Epithelial cell of proximal tubule (primary cell): Measurements from ENCODE around the gene CRYGC. TPM values are rescaled to one million over a fixed set of nuclear protein-coding genes. Genes with fewer than 3 reads are reported as not detected.
A peak's percentile ranks its signal among the peaks of the same experiment; 100 is the strongest.
"Not testable (repeated sequence)": the region's sequence is repeated elsewhere in the genome, so short reads cannot be mapped to it uniquely, and the experiment has no call there.

Source experiments
- DNase-seq: peaks from one replicate; pipeline ENCODE4 v3.0.0-alpha.2; 2011; ENCODE audit warnings: low read depth
- H3K4me3 ChIP-seq: 2 replicates; pipeline ENCODE4 v1.5.1; 2011; ENCODE audit warnings: low read depth, mild to moderate bottlenecking, low read length
- CTCF ChIP-seq: conservative IDR thresholded peaks from 2 replicates; pipeline ENCODE4 v1.5.1; 2012; ENCODE audit warnings: low read depth, mild to moderate bottlenecking, low read length
- total RNA-seq: library from RNA; depleted of rRNA; stranded (reverse); fragments of >200 nt; gene quantifications from 2 replicates; pipeline ENCODE4 v1.2.3, GENCODE V29; 2015

The CRYGC gene
- total RNA-seq, 1 donor from 2014 or later = not detected

GRCh38 chr2:208101716-208102631 is 27.7 kb downstream of the CRYGC start:
- H3K4me3 ChIP-seq = no peak overlapping the region
- peak; percentile 58 for TF ChIP-seq CTCF
- no peak for DNase-seq

- H3K4me3 ChIP-seq = no peak overlapping the region
- DNase-seq = no peak
- TF ChIP-seq CTCF = no peak
Measured at GRCh38 chr2:208099682-208100470, 29.8 kb downstream of the CRYGC start.

- H3K4me3 ChIP-seq, DNase-seq: not testable (repeated sequence)
Measured at GRCh38 chr2:208098701-208099100, 30.9 kb downstream of the CRYGC start.

- DNase-seq = no peak
- no peak for TF ChIP-seq CTCF
- no peak overlapping the region for H3K4me3 ChIP-seq
Measured at GRCh38 chr2:208098267-208098666, 31.4 kb downstream of the CRYGC start.

- DNase-seq = no peak
- H3K4me3 ChIP-seq = no peak overlapping the region
- no peak for TF ChIP-seq CTCF
Measured at GRCh38 chr2:208097801-208098200, 31.8 kb downstream of the CRYGC start.

GRCh38 chr2:208097313-208097712 is 32.3 kb downstream of the CRYGC start:
- H3K4me3 ChIP-seq = no peak overlapping the region
- TF ChIP-seq CTCF = no peak
- no peak for DNase-seq

- no peak for TF ChIP-seq CTCF
- no peak for DNase-seq
- H3K4me3 ChIP-seq = no peak overlapping the region
Measured at GRCh38 chr2:208096080-208096479, 33.5 kb downstream of the CRYGC start.
